ENCODE results near the gene CST2. TPM values are rescaled to one million over a fixed set of nuclear protein-coding genes. Genes with fewer than 3 reads are reported as not detected.

CST2 gene
- total RNA-seq, 4 donors from 2014 or later, result not detected

DNA sequence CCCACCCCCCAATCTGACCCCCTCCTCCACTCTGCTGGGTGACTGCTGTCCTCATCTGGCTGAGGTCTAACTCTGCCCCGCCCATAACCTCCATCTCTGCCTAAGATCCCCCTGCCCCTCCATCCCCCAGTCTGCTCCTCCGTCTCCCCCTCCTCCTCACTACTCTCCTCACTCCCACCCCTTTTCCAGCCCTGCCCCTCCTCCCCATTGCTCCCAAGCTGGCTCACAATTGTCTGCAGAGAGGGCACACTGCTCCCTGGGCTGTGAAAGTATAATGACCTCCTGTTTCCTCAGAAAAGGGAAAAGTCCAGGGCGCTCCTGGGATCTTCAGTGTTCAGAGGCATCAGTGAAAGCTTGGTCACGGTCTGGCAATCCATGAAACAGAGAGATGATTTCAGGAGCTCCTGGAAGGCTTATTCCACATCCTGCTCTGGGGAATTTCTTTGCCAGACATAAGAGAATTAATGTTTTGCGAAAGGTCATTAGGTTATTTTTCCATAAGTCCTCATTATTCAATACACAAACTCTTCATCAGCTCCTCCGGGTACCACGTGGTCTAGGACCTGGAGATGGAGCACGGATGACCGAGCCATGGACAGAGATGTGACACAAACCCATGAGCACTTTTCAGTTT is 31.6 kb upstream of the CST2 start:
- no peaks in the 10 kb centered on the region for H3K9me3 ChIP-seq
- intact Hi-C loops (cut with DNase I; ENCODE audit: low total_unique reads), result no loop called here
- DNase-seq, result no peak
- no peaks in the 10 kb centered on the region for H3K4me1 ChIP-seq
- no peak for TF ChIP-seq POLR2A (IDR thresholded peaks at IDR 0.05)
- TF ChIP-seq, protein P1, sequence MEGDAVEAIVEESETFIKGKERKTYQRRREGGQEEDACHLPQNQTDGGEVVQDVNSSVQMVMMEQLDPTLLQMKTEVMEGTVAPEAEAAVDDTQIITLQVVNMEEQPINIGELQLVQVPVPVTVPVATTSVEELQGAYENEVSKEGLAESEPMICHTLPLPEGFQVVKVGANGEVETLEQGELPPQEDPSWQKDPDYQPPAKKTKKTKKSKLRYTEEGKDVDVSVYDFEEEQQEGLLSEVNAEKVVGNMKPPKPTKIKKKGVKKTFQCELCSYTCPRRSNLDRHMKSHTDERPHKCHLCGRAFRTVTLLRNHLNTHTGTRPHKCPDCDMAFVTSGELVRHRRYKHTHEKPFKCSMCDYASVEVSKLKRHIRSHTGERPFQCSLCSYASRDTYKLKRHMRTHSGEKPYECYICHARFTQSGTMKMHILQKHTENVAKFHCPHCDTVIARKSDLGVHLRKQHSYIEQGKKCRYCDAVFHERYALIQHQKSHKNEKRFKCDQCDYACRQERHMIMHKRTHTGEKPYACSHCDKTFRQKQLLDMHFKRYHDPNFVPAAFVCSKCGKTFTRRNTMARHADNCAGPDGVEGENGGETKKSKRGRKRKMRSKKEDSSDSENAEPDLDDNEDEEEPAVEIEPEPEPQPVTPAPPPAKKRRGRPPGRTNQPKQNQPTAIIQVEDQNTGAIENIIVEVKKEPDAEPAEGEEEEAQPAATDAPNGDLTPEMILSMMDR (IDR thresholded peaks at IDR 0.05), result no peak
- H3K4me3 ChIP-seq, result no peak overlapping the region
- no peak overlapping the region for H3K27ac ChIP-seq
- no peaks in the 10 kb centered on the region for H3K36me3 ChIP-seq
- H3K27me3 ChIP-seq, result no peaks in the 10 kb centered on the region

DNA sequence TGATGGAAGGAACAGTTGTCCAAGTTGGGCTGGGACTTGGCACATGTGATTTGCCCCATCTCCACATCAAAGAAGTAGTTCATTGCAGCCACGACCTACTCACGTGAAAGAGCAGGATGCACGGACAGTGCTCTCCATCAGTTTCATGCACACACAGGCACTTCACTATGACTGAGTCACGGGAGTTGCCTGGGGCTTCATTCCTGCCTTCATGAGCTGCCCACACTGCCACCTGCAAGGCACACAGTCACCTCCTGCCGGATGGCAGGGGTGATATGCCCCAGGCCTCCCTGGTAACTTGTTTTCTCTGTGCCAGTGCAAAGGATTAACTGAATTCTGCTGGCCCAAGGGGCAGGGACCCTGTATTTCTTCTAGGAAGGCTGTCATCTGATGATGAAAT is 30.2 kb upstream of the CST2 start:
- Histone ChIP-seq H3K4me3 (no peak overlapping the region), H3K9me3 (no peaks in the 10 kb centered on the region), H3K4me1 (no peaks in the 10 kb centered on the region), H3K27ac (no peak overlapping the region), H3K36me3 (no peaks in the 10 kb centered on the region), H3K27me3 (no peaks in the 10 kb centered on the region)
- no peak for DNase-seq
- intact Hi-C loops (cut with DNase I; ENCODE audit: low total_unique reads), result no loop called here
- no peak for TF ChIP-seq POLR2A (IDR thresholded peaks at IDR 0.05)
- TF ChIP-seq, protein P1 (IDR thresholded peaks at IDR 0.05), result no peak

DNA sequence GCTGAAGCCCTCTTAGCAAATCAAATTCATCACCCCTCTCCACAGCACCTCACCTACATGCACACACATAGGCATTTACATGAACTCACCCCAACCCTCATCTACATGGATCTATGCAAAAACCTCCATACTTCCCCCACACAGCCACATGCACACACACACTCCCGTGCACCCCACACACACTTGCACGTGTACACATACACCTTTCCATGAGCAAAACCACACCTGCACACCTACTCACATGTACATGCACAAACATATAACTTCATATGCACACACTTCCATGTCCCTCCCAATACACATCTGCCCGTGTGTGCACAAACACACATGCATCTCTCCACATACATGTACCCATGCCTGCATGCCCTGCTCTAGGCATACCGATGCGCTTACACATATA is 29.7 kb upstream of the CST2 start:
- H3K4me3 ChIP-seq, result no peak overlapping the region
- H3K27ac ChIP-seq, result no peak overlapping the region
- no peaks in the 10 kb centered on the region for H3K27me3 ChIP-seq
- H3K36me3 ChIP-seq, result no peaks in the 10 kb centered on the region
- intact Hi-C loops (cut with DNase I; ENCODE audit: low total_unique reads), result no loop called here
- no peaks in the 10 kb centered on the region for H3K4me1 ChIP-seq
- no peak for TF ChIP-seq POLR2A (IDR thresholded peaks at IDR 0.05)
- TF ChIP-seq, protein P1 (IDR thresholded peaks at IDR 0.05), result no peak
- DNase-seq, result no peak
- H3K9me3 ChIP-seq, result no peaks in the 10 kb centered on the region

DNA sequence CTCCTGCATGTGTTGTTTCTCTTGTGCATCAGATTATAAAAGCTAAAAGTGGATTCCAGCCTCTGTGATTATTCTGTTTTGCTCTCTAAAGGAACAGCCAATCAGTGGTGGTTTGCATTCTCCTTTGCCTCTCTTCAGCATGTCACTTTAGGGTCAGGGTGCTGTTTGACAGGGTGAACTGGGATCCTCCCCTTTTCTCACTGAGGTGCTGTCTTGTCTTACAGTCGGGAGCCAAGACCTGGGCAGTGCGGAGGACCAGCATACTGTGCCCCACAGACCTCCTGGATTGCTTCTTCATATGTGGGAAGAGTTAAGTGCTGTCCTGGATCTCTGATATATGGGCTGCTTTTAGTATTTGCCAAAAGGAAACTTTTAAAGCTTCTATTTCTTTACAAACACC is 15.2 kb upstream of the CST2 start:
- Histone ChIP-seq H3K27me3 (no peaks in the 10 kb centered on the region), H3K4me1 (no peaks in the 10 kb centered on the region), H3K9me3 (no peaks in the 10 kb centered on the region), H3K4me3 (no peak overlapping the region), H3K27ac (no peak overlapping the region), H3K36me3 (no peaks in the 10 kb centered on the region)
- intact Hi-C loops (cut with DNase I; ENCODE audit: low total_unique reads), result no loop called here
- no peak for TF ChIP-seq POLR2A (IDR thresholded peaks at IDR 0.05)
- TF ChIP-seq, protein P1 (IDR thresholded peaks at IDR 0.05), result no peak
- DNase-seq, result no peak

DNA sequence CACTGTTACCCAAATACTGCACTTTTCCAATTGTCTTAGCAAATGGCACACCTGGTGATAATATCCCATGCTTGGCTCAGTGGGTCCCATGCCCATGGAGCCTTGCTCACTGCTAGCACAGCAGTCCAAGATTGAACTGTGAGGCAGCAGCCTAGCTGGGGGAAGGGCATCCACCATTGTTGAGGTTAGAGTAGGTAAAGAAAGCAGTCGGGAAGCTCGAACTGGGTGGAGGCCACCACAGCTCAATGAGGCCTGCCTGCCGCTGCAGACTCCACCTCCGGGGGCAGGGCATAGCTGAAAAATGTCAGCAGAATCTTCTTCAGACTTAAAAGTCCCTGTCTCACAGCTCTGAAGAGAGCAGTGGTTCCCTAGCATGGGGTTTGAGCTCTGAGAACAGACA is 9.2 kb upstream of the CST2 start:
- TF ChIP-seq POLR2A (IDR thresholded peaks at IDR 0.05), result no peak
- TF ChIP-seq, protein P1 (IDR thresholded peaks at IDR 0.05), result no peak
- no peak for DNase-seq
- Histone ChIP-seq H3K36me3 (no peaks in the 10 kb centered on the region), H3K9me3 (no peaks in the 10 kb centered on the region), H3K27ac (no peak overlapping the region), H3K4me3 (no peak overlapping the region), H3K4me1 (no peaks in the 10 kb centered on the region), H3K27me3 (no peaks in the 10 kb centered on the region)
- intact Hi-C loops (cut with DNase I; ENCODE audit: low total_unique reads), result no loop called here
